ENCODE measurements around the gene USP7. TPM values are rescaled to one million over a fixed set of nuclear protein-coding genes. Genes with fewer than 3 reads are reported as not detected.

Gene USP7
- total RNA-seq, 6 donors from 2014 or later = 68.2 to 122 (median 72.2) TPM

DNA sequence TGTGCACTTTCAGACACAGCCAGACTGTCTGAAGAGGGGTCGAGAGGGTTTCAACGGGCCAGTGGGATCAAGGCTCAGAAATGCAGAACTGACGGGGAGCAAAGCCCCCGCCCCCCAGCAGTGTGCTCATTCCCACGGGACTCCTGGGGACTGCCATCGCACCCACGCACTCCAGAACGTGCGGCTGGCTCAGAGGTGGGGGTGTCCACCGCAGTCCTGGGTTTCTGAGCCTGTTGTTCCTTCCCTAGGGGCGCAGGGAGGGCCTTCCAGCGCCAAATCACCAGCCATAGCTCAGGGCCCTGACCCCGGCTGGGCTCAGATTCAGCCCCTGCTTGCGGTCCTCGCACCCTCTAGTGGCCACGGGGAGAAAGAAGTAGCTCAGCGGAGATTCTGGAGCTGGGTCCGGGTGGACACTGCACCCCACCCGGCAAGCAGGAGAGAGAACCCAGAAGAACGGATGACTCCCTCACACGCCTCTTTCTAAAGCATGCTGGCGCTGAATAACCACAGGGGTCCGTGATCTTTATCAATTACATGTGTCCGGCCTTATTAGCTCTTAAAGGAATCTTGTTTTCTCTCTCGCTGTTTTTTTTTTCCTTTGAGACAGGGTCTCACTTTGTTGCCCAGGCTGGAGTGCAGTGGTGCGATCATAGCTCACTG, 45.0 kb upstream of the USP7 start:
- peak; percentile 68 to 78 for DNase-seq
- Histone ChIP-seq H3K36me3 (no peaks in the 10 kb centered on the region), H3K4me3 (peak overlapping the region in 2 of 4 donors; percentile 15 to 40), H3K4me1 (peaks cover 6 to 12% (median 8%) of the 10 kb centered on the region in 4 donors), H3K27me3 (no peaks in the 10 kb centered on the region), H3K9me3 (no peaks in the 10 kb centered on the region), H3K27ac (no peak overlapping the region)
- 14 to 17% methylated on average over 15 to 26 of the region's 26 CpGs for WGBS, 2 donors
- ATAC-seq (ENCODE audit: low FRiP score in 2 of 2) = peak; percentile 89 to 96
- TF ChIP-seq EP300 (IDR thresholded peaks at IDR 0.05) (no peak), POLR2AphosphoS5 (IDR thresholded peaks at IDR 0.05) (no peak)
- TF ChIP-seq, protein P1, sequence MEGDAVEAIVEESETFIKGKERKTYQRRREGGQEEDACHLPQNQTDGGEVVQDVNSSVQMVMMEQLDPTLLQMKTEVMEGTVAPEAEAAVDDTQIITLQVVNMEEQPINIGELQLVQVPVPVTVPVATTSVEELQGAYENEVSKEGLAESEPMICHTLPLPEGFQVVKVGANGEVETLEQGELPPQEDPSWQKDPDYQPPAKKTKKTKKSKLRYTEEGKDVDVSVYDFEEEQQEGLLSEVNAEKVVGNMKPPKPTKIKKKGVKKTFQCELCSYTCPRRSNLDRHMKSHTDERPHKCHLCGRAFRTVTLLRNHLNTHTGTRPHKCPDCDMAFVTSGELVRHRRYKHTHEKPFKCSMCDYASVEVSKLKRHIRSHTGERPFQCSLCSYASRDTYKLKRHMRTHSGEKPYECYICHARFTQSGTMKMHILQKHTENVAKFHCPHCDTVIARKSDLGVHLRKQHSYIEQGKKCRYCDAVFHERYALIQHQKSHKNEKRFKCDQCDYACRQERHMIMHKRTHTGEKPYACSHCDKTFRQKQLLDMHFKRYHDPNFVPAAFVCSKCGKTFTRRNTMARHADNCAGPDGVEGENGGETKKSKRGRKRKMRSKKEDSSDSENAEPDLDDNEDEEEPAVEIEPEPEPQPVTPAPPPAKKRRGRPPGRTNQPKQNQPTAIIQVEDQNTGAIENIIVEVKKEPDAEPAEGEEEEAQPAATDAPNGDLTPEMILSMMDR (IDR thresholded peaks at IDR 0.05) = peak; percentile 73 to 88 (median 83)

DNA sequence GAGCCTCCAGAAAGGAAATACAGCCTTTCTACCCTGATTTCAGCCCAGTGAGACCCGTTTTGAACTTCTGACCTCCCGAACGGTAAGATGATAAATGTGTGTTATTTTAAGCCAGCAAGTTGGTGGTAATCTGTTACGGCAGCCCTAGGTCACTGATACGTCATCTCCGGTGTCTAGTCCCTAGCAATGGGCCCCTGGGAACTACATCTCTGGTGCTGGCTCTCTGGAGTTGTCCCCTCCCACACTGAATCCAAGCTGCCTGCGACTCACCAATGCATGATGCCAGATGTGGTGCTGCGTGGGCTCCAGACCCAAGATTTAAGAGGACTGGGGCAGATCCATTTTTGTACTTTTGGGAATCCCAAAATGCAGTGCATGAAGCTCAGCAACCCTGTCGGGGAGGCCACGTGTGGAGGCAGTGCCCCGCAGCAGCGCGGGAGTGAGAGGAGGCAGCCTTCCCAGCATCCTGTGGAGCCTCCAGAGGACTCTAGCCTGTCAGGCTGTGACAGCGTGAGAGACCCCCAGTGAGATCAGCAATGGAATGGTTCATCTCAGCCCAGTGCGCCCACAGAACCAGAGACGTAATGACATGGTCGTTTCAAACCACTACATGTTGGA, 43.6 kb upstream of the USP7 start:
- no peak for DNase-seq
- H3K4me3 ChIP-seq = no peak overlapping the region
- 77 to 82% methylated on average over 12 to 17 of the region's 17 CpGs for WGBS, 2 donors
- H3K27me3 ChIP-seq = no peaks in the 10 kb centered on the region
- H3K36me3 ChIP-seq = no peaks in the 10 kb centered on the region
- TF ChIP-seq, protein P1 (IDR thresholded peaks at IDR 0.05) = no peak
- TF ChIP-seq POLR2A (IDR thresholded peaks at IDR 0.05) (no peak), POLR2AphosphoS5 (IDR thresholded peaks at IDR 0.05) (no peak)
- ATAC-seq (ENCODE audit: low FRiP score in 2 of 2) = no peak
- H3K9me3 ChIP-seq = no peaks in the 10 kb centered on the region
- H3K27ac ChIP-seq = no peak overlapping the region
- peaks cover 6 to 12% (median 8%) of the 10 kb centered on the region in 4 donors for H3K4me1 ChIP-seq

DNA sequence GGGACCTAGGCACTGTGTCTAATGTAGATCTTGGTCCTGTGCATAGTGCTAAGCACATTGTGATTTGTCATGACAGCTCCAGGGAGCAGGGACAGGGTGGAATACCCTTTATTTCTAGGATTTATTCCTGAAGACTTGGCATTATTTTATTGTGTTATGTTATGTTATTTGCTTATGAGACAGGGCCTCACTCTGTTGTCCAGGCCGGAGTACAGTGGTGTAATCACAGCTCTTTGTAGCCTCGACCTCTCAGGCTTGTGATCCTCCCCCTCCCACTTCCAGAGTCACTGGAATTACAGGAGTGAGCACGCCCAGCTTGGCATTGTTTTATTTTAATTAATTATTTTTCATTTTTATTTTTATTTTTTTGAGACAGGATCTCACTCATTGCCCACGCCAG, 40.5 kb upstream of the USP7 start:
- TF ChIP-seq POLR2AphosphoS5 (IDR thresholded peaks at IDR 0.05) = no peak
- no peak for TF ChIP-seq EP300 (IDR thresholded peaks at IDR 0.05)
- no peak for TF ChIP-seq POLR2A (IDR thresholded peaks at IDR 0.05)
- TF ChIP-seq, protein P1 (IDR thresholded peaks at IDR 0.05) = no peak
- Histone ChIP-seq H3K36me3 (no peaks in the 10 kb centered on the region), H3K4me1 (peaks cover 6 to 12% (median 8%) of the 10 kb centered on the region in 4 donors), H3K4me3 (no peak overlapping the region), H3K27ac (no peak overlapping the region), H3K9me3 (no peaks in the 10 kb centered on the region), H3K27me3 (no peaks in the 10 kb centered on the region)
- DNase-seq = no peak
- ATAC-seq (ENCODE audit: low FRiP score in 2 of 2) = no peak
- WGBS, 2 donors = 61 to 63% methylated on average over 4 of the region's 4 CpGs

DNA sequence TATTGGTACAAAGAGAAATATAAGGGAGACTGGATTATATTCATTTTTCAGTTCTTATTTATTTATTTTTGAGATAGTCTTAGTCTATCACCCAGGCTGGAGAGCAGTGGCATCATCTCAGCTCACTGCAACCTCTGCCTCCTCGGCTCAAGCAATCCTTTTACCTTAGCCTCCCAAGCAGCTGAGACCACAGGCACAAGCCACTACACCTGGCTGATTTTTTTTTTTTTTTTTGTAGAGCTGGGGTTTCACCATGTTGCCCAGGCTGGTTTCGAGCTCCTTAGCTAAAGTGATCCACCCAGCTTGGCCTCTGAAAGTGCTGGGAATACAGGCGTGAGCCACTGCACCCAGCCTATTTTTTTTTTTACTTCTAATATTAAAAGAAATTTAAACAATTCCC, 40.1 kb upstream of the USP7 start:
- H3K9me3 ChIP-seq = no peaks in the 10 kb centered on the region
- DNase-seq = no peak
- H3K27ac ChIP-seq = no peak overlapping the region
- H3K4me3 ChIP-seq = no peak overlapping the region
- WGBS, 2 donors = 70 to 73% methylated on average over 3 of the region's 3 CpGs
- no peak for ATAC-seq (ENCODE audit: low FRiP score in 2 of 2)
- H3K4me1 ChIP-seq = peaks cover 3 to 10% (median 6%) of the 10 kb centered on the region in 4 donors
- no peak for TF ChIP-seq EP300 (IDR thresholded peaks at IDR 0.05)
- TF ChIP-seq POLR2A (IDR thresholded peaks at IDR 0.05) = no peak
- TF ChIP-seq POLR2AphosphoS5 (IDR thresholded peaks at IDR 0.05) = no peak
- TF ChIP-seq, protein P1 (IDR thresholded peaks at IDR 0.05) = no peak
- no peaks in the 10 kb centered on the region for H3K27me3 ChIP-seq
- no peaks in the 10 kb centered on the region for H3K36me3 ChIP-seq

Measured in upper lobe of left lung (tissue), 6 donors.